ENCODE data around the gene SLC25A51.
"Not testable (repeated sequence)": the region's sequence is repeated elsewhere in the genome, so short reads cannot be mapped to it uniquely, and the experiment has no call there.

Gene SLC25A51

DNA sequence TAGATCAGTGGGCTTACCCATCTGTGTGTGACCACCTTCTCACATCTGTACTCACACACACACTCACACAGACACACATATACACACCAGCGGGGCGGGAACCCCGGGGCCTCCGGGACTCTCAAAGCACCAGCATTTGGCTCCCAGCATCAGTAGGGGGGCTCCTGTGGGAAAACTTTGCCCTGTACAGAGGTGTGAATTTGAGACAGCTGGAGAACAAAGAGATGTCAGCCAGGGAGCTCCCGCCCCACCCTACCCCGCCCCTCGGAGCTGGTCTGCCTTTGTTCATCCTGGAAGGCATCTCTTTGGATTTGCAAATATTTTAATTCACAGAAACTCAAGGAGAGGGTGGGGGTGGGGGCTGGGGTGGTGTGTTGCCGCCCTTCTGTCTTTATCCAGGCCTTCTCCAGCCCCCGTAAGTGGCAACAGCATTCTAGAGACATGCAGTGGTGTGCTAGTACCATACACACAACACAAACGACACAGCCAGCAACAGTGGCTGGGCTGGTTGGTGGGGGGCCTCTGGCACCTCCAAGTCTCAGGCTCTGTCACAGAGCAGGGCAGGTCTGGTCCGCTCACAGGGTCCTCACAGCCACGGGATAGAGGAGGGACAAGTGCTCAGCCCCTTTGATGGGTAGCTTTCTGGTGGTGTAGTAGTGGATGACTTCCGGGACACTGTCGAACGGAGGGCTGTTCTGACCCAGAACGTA lies 15.5 kb upstream of the SLC25A51 start:
- no peak for DNase-seq

DNA sequence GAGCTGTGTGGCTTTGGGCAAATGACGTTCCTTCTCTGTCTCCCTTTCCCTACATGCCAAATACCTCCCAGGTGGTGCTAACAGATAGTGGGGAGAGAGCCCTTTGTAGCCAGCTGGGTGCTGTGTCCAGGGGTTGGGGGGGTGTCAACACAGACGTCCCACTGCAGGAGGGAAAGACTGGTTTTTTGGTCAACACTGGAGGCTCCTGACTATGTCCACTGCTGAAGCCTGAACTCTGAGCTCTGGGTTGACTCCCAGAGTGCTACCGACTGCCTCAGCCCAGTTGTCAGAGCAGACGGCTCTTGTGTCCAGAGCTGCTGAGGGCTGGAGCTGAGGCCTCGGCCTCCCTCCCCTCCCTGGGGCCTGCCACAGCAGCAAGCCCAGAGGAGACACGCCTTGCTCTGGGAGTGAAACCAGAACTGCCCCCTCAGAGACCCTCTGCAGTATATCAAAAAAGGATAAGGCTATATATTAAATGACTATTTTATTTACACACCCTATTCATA lies 14.8 kb upstream of the SLC25A51 start:
- DNase-seq: no peak

GRCh38 chr9:37917801-37918664 lies 14.1 kb upstream of the SLC25A51 start:
- DNase-seq: no peak

GRCh38 chr9:37917313-37917731 lies 13.4 kb upstream of the SLC25A51 start:
- no peak for DNase-seq

GRCh38 chr9:37916471-37917312 lies 12.8 kb upstream of the SLC25A51 start:
- DNase-seq: no peak

DNA sequence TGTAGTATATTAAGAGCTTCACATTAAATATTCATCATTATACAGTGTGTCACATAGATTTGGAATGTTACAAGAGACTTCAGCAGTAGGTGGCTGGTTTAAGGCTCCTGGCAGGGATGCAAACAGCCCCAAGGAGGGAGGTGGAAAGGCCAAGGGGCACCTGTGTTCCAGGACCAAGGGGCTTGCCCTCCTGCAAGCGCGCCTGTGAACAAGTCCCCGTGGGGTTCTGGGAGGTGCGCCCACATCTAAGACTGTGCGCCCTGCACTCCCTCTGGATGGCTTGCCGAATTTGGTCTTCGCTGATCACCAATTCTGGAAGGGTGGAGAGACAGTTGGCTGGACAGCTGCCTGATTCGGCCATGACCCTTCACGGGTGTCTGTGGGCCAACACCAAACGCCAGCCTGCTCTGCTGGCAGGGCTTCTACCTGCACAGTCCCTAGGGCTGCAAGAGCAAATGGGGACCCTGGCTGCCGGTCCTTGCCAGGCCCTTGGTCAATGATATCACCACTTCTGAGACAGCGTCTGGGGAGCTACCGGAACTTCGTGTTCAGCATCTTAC lies 12.1 kb upstream of the SLC25A51 start:
- no peak for DNase-seq

- no peak for DNase-seq
Measured at GRCh38 chr9:37914701-37915358, 10.9 kb upstream of the SLC25A51 start.

GRCh38 chr9:37914154-37914551 lies 10.2 kb upstream of the SLC25A51 start:
- DNase-seq: no peak

DNA sequence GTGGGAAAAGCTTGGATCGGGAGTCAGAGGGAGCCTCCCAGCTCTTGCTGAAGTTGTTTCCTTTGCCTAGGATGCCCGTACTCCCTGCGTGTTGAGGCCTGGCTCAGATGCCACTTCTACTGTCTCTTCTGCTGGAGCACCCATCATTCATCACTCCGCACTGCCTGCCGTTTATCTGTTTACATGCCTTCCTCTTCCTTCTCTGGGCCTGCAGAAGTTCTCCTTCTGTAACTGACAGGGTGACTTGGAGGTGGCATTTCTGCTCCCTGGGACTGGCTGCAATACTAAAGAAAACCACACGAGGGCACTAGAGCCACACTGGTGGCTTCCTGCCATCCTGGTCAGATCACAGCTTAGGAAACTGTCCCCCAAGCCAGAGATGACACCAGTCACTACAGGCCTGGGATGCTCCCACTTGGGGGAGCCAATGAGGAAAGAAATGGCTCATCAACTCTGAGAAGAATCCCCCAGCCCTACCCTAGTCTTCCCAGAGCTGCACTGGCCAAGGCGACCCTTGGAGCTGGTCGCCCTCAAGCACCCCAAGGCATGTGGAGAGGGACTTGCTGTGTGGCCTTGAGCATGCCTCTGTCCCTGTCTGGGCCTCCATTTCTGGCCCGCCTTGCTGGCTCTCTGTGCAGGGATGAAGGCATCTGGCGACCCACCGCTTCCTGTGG lies 9.7 kb upstream of the SLC25A51 start:
- peak; percentile 64 to 76 for DNase-seq

DNA sequence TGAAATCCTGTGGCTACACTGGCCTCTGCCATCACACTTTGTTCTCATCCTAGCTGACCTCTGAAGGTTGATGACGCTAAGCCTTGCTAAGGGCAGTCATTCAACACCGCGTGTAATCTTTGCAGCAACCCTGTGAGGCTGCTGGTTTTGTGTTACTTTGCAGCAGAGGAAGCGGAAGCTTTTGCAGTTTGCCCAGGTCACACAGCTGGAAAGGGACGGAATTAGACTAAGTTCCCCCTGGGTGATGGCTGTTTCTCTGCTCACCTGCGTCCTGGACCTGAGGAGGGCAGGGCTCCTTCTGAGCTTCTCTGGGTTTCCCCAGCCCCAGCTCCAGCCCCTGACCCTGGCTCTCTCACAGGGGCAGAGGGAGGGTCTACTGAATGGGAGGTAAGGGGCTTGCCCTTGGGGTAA lies 7.3 kb upstream of the SLC25A51 start:
- no peak for DNase-seq

GRCh38 chr9:37910271-37910670 lies 6.3 kb upstream of the SLC25A51 start:
- DNase-seq: no peak

- DNase-seq: not testable (repeated sequence)
Measured at GRCh38 chr9:37909836-37910235, 5.9 kb upstream of the SLC25A51 start.

DNA sequence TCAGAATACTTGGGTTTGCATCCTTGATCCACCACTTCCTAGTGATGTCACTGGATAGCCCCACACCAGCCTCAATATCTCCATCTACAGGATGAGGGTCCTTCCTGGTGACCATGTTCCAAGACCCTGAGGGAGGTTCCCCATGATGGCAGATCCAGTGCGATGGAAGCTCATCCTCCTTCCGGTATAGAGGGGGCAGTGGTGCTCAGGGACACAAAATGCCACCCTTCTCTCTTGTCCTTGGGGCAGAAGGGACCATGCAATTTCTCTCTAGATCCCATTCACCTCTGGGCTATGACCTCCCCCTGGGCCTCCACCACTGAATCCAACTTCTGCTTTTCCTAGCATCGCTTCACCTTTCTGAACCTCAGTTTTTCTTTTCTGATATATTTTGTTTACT lies 5.4 kb upstream of the SLC25A51 start:
- DNase-seq: no peak

DNA sequence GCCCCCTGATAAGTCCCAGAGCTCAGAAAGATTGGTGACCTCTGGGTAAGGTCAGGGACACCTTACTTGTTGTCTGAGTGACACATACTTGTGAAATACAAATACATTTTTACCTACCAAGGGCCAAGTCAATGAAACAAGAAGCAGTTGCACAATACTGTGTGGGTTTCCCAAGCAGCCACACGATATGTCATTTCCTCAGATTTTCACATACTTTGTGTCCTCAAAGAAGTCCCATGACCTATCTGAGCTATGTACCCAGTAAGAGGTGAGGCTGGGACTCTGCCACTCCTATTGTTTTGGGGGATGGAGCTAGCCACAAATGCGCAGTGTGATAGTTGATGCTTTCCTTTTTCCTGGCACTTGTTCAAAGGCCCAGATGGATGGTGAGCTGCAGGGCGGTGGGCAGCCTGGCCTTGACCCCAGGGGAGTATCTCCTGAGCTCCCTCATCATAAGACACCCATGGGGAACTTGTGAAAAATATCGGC lies 4.8 kb upstream of the SLC25A51 start:
- DNase-seq: no peak

- DNase-seq: no peak
Measured at GRCh38 chr9:37908283-37908682, 4.4 kb upstream of the SLC25A51 start.

DNA sequence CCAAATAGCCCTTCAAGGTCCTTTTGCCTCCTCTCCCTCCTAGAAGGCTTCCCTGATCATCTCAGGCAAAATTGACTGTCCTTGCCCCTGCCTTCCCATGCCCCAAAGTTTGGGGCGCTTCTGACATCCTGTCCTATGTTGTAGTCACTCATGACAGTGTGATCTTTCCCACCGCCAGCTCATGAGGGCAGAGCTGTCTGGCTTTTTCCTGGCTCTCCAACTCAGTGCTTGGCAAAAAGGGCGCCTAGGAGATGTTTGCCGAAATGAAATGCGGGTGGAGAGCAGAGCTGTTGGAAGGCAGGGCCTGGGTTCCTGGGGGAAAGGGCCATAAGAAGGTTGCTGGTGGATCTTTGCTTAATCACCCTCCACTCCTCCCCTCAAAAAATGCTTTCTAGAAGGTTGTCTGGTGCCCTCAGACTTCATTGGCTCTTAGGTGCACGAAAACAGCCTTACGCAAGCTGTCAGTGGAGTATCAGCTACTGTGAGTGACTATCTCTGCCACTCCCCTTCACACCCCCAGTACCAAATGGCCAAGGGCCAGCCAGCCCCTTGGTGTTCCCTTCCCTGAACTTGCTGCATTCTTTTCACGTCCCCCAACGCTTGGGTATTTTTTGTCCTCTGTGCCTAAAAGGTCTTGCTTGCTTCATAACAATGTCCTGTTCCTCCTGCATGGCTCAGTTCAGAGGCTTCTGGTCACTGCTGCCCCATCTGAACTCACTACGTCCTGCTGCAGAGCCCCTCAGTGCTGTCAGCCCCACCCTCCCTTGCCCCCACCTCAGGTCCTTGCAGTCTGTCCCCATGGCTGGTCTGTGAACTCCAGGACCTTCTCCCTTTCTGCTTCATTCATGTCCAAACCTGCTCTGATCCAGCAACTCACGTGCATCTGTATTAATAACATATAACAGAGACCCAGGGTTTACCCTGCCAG lies 2.6 kb upstream of the SLC25A51 start:
- no peak for DNase-seq

- DNase-seq: no peak
Measured at GRCh38 chr9:37905776-37906175, 1.8 kb upstream of the SLC25A51 start.

GRCh38 chr9:37905131-37905505 lies 1.2 kb upstream of the SLC25A51 start:
- DNase-seq: no peak

DNA sequence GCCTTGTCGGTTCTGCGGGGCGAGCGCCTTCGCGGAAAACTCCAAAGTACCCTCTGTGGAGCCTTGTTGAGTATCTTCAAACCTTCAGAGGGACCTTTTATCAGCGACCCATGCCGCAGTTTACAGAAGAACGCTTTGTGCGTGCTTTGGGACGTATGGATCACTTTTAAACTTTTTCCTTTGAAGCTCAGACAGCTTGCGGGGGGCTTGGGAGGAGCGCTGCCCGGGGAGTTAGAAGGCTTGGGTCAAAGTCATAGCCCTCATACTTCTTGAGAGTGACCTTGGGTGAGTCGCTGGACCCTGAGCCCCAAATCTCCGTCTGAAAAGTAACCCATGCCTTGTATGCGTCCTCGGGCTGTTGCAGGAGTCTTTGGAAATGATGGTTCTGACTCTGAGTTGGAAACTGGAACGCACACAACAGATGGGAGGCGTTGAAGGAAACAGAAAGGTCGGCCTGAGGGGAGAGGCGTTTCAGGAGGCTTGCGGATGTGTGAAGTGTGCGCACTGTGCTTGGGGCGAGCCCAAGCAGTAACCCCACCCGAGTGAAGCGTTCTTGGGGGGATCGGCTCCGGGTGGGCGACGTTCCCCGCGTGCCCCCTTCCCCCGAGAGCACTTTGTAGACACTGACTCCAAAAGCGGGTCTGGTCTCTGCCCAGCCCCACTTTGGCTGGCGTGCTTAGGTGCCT lies 661 bp upstream of the SLC25A51 start:
- DNase-seq: no peak

Data from stimulated activated CD4-positive, alpha-beta T cell treated with anti-CD3 and anti-CD28 coated beads, Interleukin-4, amount 100 ng/mL, for 4 hours (primary cell).